Calu3 (cell line): ENCODE results near the gene AGBL1. TPM values are rescaled to one million over a fixed set of nuclear protein-coding genes. Genes with fewer than 3 reads are reported as not detected.

ENCODE experiments used
- BruUV-seq: library from RNA; stranded (reverse); fragments of 400-500 nt; replicated peaks from 2 replicates; lab custom pipeline; 2021; lab: Mats Ljungman, UMichigan
- CTCF ChIA-PET: fragments of 300-600 bp; sonication (Branson Sonifier 250); formaldehyde crosslinking; loops from one replicate; lab custom pipeline; 2022; ENCODE audit warnings: antibody characterized with exemption; lab: Charles Lee
- DNase-seq: peaks from one replicate; pipeline ENCODE4 v3.0.0; 2022
- H3K27ac Mint-ChIP-seq: one replicate; pipeline ENCODE4 v1.8.0; 2022; ENCODE audit warnings: mixed read lengths; ENCODE audit not compliant: unreplicated experiment
- H3K27me3 Mint-ChIP-seq: one replicate; pipeline ENCODE4 v1.8.0; 2022; ENCODE audit warnings: mixed read lengths; ENCODE audit not compliant: unreplicated experiment
- H3K36me3 Mint-ChIP-seq: one replicate; pipeline ENCODE4 v1.8.0; 2022; ENCODE audit warnings: mild to moderate bottlenecking, moderate library complexity, mixed read lengths; ENCODE audit not compliant: insufficient read depth, unreplicated experiment
- H3K4me1 Mint-ChIP-seq: one replicate; pipeline ENCODE4 v1.8.0; 2022; ENCODE audit warnings: mild to moderate bottlenecking, low read depth, mixed read lengths; ENCODE audit not compliant: unreplicated experiment
- H3K4me3 Mint-ChIP-seq: one replicate; pipeline ENCODE4 v1.8.0; 2022; ENCODE audit warnings: mild to moderate bottlenecking, low read depth, moderate library complexity, mixed read lengths; ENCODE audit not compliant: unreplicated experiment
- H3K9me3 Mint-ChIP-seq: one replicate; pipeline ENCODE4 v1.8.0; 2022; ENCODE audit warnings: low read depth, mixed read lengths; ENCODE audit not compliant: unreplicated experiment
- intact Hi-C: fragments of 100-400 bp; cut with micrococcal nuclease; formaldehyde crosslinking; loops from one replicate; pipeline ENCODE4 v1.10.0; 2022; ENCODE audit not compliant: unreplicated experiment
- total RNA-seq: library from RNA; stranded (reverse); gene quantifications from 2 replicates; pipeline ENCODE4 v1.2.3, GENCODE V29; 2022
- TF ChIP-seq, protein P1 (sequence below): fragments of 200-600 bp; IDR thresholded peaks from one replicate; pipeline ENCODE4 v1.8.0; 2022; ENCODE audit warnings: antibody characterized with exemption; ENCODE audit not compliant: unreplicated experiment

AGBL1 gene
- total RNA-seq, 1 experiment from 2014 or later, result not detected

DNA sequence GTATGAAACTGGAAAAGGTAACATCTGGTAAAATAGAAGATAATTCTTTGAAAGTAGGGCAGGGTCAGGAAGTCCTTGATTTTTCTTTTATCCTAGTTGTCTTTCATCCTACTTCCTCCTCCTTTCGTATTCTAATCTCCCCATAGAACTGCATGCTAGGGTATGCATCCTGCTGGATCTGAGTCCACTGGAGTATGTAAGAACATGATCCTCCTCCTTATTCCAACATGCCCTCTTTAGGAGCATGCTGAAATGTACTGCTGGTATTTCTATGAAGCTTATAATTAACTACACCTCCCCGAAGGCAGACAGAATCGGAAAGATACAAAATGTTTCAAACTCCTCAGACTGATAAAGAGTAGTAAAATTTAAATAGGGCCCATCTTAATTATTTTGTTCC, 493.8 kb downstream of the AGBL1 start:
- Mint-ChIP-seq H3K4me3 (no peak overlapping the region), H3K9me3 (peaks cover 14% of the 10 kb centered on the region), H3K27me3 (no peaks in the 10 kb centered on the region), H3K27ac (no peak overlapping the region), H3K4me1 (no peaks in the 10 kb centered on the region), H3K36me3 (no peaks in the 10 kb centered on the region)
- BruUV-seq, result no TSS peak
- TF ChIP-seq, protein P1, sequence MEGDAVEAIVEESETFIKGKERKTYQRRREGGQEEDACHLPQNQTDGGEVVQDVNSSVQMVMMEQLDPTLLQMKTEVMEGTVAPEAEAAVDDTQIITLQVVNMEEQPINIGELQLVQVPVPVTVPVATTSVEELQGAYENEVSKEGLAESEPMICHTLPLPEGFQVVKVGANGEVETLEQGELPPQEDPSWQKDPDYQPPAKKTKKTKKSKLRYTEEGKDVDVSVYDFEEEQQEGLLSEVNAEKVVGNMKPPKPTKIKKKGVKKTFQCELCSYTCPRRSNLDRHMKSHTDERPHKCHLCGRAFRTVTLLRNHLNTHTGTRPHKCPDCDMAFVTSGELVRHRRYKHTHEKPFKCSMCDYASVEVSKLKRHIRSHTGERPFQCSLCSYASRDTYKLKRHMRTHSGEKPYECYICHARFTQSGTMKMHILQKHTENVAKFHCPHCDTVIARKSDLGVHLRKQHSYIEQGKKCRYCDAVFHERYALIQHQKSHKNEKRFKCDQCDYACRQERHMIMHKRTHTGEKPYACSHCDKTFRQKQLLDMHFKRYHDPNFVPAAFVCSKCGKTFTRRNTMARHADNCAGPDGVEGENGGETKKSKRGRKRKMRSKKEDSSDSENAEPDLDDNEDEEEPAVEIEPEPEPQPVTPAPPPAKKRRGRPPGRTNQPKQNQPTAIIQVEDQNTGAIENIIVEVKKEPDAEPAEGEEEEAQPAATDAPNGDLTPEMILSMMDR, result no peak
- DNase-seq, result no peak
- CTCF ChIA-PET, result no interaction called here
- intact Hi-C loops, result no loop called here

DNA sequence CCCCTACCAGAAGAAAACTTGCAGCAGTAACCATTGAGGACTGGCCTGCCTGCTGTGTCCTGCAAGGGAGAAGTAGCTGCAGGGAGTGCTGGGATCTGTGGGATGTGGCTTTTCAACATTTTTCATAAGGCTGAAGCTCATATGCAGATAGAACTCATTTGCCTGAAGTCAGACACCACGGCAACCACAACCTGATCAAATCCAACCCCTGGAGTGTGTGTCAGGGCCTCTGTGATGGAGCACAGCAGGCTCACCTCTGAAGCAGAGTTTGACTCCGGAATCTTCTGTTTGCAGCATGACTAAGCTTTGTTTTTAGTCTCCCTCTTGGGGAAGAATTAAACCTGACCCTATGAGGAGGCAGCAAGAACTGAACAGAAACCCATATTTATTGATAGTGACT, 508.7 kb downstream of the AGBL1 start:
- intact Hi-C loops, result no loop called here
- H3K27me3 Mint-ChIP-seq, result no peaks in the 10 kb centered on the region
- BruUV-seq, result no TSS peak
- H3K4me3 Mint-ChIP-seq, result no peak overlapping the region
- no peak overlapping the region for H3K27ac Mint-ChIP-seq
- H3K36me3 Mint-ChIP-seq, result no peaks in the 10 kb centered on the region
- peaks cover 13% of the 10 kb centered on the region for H3K9me3 Mint-ChIP-seq
- no peaks in the 10 kb centered on the region for H3K4me1 Mint-ChIP-seq
- DNase-seq, result no peak
- TF ChIP-seq, protein P1, result no peak
- CTCF ChIA-PET, result no interaction called here

DNA sequence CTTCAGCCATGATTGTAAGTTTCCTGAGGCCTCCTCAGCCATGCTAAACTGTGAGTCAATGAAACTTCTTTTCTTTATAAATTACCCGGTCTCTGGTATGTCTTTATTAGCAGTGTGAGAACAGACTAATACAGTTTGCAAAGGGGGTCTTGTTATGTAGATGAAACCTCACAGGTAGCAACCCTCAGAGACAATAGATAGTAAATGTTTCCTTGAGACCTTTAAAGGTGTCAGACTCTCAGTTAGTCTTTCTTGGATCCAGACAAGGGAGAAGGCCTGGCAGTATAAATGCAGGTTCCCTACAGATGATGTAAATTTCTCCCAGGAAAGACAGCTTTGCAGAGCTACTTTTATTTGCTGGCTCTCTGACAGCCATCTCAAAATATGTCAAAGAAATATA, 510.8 kb downstream of the AGBL1 start:
- BruUV-seq, result no TSS peak
- Mint-ChIP-seq H3K36me3 (no peaks in the 10 kb centered on the region), H3K9me3 (peaks cover 20% of the 10 kb centered on the region), H3K27me3 (no peaks in the 10 kb centered on the region), H3K4me1 (no peaks in the 10 kb centered on the region), H3K4me3 (no peak overlapping the region), H3K27ac (no peak overlapping the region)
- intact Hi-C loops, result no loop called here
- DNase-seq, result no peak
- TF ChIP-seq, protein P1, result no peak
- CTCF ChIA-PET, result no interaction called here

DNA sequence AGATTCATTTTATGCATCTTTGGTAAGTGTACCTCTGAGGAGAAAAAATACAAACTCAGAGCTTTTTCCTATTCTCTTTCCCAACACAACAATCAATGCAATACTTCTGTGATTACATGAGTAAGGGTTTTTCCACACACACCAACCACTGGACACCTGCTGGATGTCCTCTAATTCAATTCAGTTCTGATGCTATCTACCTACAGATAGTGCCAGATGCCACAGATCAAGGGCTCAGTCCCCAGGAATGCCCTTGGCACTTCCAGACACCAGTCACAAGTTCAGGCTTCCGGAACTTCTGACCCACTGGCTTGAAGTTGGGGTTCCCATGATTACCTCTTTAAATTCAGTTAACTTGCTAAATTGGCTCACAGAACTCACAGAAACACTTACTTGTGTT, 511.5 kb downstream of the AGBL1 start:
- Mint-ChIP-seq H3K4me1 (no peaks in the 10 kb centered on the region), H3K27me3 (no peaks in the 10 kb centered on the region), H3K9me3 (peaks cover 21% of the 10 kb centered on the region), H3K4me3 (no peak overlapping the region), H3K36me3 (no peaks in the 10 kb centered on the region), H3K27ac (no peak overlapping the region)
- intact Hi-C loops, result no loop called here
- CTCF ChIA-PET, result no interaction called here
- DNase-seq, result no peak
- TF ChIP-seq, protein P1, result no peak
- BruUV-seq, result no TSS peak
